K562 (cell line): ENCODE measurements around the gene DPP10. TPM values are rescaled to one million over a fixed set of nuclear protein-coding genes. Genes with fewer than 3 reads are reported as not detected.

Experiments
- ATAC-seq: fragments of 200-7000 bp; cut with Tn5 transposase; 3 replicates; pipeline ENCODE4 v1.9.1; 2020; ENCODE audit warnings: moderate library complexity
- BruUV-seq: library from RNA; stranded (reverse); fragments of 400-500 nt; replicated peaks from 2 replicates; lab custom pipeline; 2021; lab: Mats Ljungman, UMichigan
- CTCF ChIA-PET: fragments of 300-600 bp; formaldehyde crosslinking; extraction: SDS; loops from one replicate; lab custom pipeline; 2021; ENCODE audit warnings: low intra/inter-chr PET ratio; lab: Yijun Ruan, JAX
- POLR2A ChIA-PET: fragments of 300-600, 350-650 bp; sonication (Branson Sonifier 250); formaldehyde crosslinking; extraction: SDS; loops from one replicate; lab custom pipeline; 2021; ENCODE audit warnings: antibody characterized with exemption, inconsistent platforms; lab: Yijun Ruan, JAX
- DNase-seq, 4 experiments: peaks; one replicate each; pipeline versions ENCODE4 v3.0.0 to v3.0.0-alpha.2; 2011 to 2018; ENCODE audit warnings: low spot score in 3 of 4, mixed read lengths in 3 of 4; ENCODE audit errors: extremely low read depth in 1 of 4
- FAIRE-seq: peaks from 2 replicates; lab custom pipeline; 2011; peaks lifted over from hg19 to GRCh38; lab: Jason Lieb, UNC
- H2AFZ ChIP-seq: 2 replicates; pipeline ENCODE4 v1.6.0; 2011; ENCODE audit warnings: low read depth, low read length, control low read depth, inconsistent platforms
- H3K27ac ChIP-seq: fragments of 200-600 bp; 3 replicates; pipeline ENCODE4 v1.8.0; 2011; ENCODE audit warnings: low read depth, mild to moderate bottlenecking, control low read depth, inconsistent platforms, low read length, moderate library complexity, mixed read lengths; ENCODE audit errors: extremely low read depth
- H3K27me3 ChIP-seq, 2 experiments: fragments of 300-600 bp in 1 of 2; 2 replicates in 1 of 2; 3 replicates in 1 of 2; pipeline versions ENCODE4 v1.6.0 to v1.8.0; 2011; ENCODE audit warnings: inconsistent platforms in 2 of 2, low read length in 2 of 2, mild to moderate bottlenecking in 1 of 2, mixed read lengths in 1 of 2, moderate library complexity in 1 of 2; ENCODE audit not compliant: control insufficient read depth in 2 of 2, insufficient read depth in 2 of 2
- H3K36me3 ChIP-seq: fragments of 300-600 bp; 3 replicates; pipeline ENCODE4 v1.8.0; 2011; ENCODE audit warnings: mild to moderate bottlenecking, low read length, inconsistent platforms; ENCODE audit not compliant: control insufficient read depth, insufficient read depth
- H3K4me1 ChIP-seq, 2 experiments: fragments of 200-600 bp in 1 of 2; replicated peaks in 1 of 2; 2 replicates in 1 of 2; 3 replicates in 1 of 2; pipeline versions ENCODE4 v1.5.1 to v1.8.0; 2011; ENCODE audit warnings: inconsistent platforms in 2 of 2, low read length in 2 of 2, mild to moderate bottlenecking in 1 of 2, mixed read lengths in 1 of 2, moderate library complexity in 1 of 2; ENCODE audit not compliant: control insufficient read depth in 2 of 2, insufficient read depth in 2 of 2
- H3K4me2 ChIP-seq: 2 replicates; pipeline ENCODE4 v1.6.1; 2011; ENCODE audit warnings: low read length, control low read depth, inconsistent platforms, mixed read lengths; ENCODE audit not compliant: insufficient read depth
- H3K4me3 ChIP-seq: fragments of 200-600 bp; sonication (generic), shearing (Covaris generic); 2 replicates; pipeline ENCODE4 v1.5.1; 2016; ENCODE audit warnings: control low read depth, inconsistent platforms
- H3K79me2 ChIP-seq: fragments of 200-600 bp; 3 replicates; pipeline ENCODE4 v1.8.0; 2011; ENCODE audit warnings: low read length, inconsistent platforms; ENCODE audit not compliant: control insufficient read depth, insufficient read depth
- H3K9ac ChIP-seq, 2 experiments: 2 replicates each; pipeline versions ENCODE4 v1.6.0 to v1.6.1; 2011; ENCODE audit warnings: low read depth in 2 of 2, low read length in 2 of 2, control low read depth in 1 of 2, inconsistent platforms in 1 of 2, mild to moderate bottlenecking in 1 of 2, mixed read lengths in 1 of 2; ENCODE audit not compliant: insufficient read depth in 1 of 2
- H3K9me1 ChIP-seq: one replicate; pipeline ENCODE4 v1.6.0; 2011; ENCODE audit warnings: inconsistent platforms, mild to moderate bottlenecking, low read length, moderate library complexity; ENCODE audit not compliant: control insufficient read depth, insufficient read depth
- H3K9me3 ChIP-seq: replicated peaks from 2 replicates; pipeline ENCODE4 v1.5.1; 2011; ENCODE audit warnings: low read depth, low read length, inconsistent platforms; ENCODE audit not compliant: control insufficient read depth, insufficient read depth
- H4K20me1 ChIP-seq: replicated peaks from 2 replicates; pipeline ENCODE4 v1.6.1; 2011; ENCODE audit warnings: low read length, inconsistent platforms, mixed read lengths; ENCODE audit not compliant: control insufficient read depth, insufficient read depth
- CBX2 ChIP-seq: fragments of 200-600 bp; sonication (generic); IDR thresholded peaks from one replicate; pipeline ENCODE4 v1.6.1; 2012; ENCODE audit warnings: mild to moderate bottlenecking, low read length, inconsistent platforms; ENCODE audit not compliant: insufficient read depth, poor library complexity, severe bottlenecking
- FOXK2 ChIP-seq, 2 experiments: fragments of 450-650 bp; IDR thresholded peaks in 1 of 2; conservative IDR thresholded peaks in 1 of 2; 2 replicates each; pipeline ENCODE4 v1.6.1; 2016; ENCODE audit warnings: low read depth in 2 of 2, mild to moderate bottlenecking in 1 of 2
- HMG20B ChIP-seq: fragments of 250-450 bp; sonication (Bioruptor Pico); IDR thresholded peaks from 2 replicates; pipeline ENCODE4 v1.5.0; 2021; ENCODE audit warnings: mild to moderate bottlenecking
- KDM1A ChIP-seq, 2 experiments: fragments of 450-650 bp; IDR thresholded peaks; 2 replicates each; pipeline ENCODE4 v1.6.1; 2016; ENCODE audit warnings: mild to moderate bottlenecking in 2 of 2
- KHSRP ChIP-seq: fragments of 450-650 bp; IDR thresholded peaks from 2 replicates; pipeline ENCODE4 v1.6.1; 2017
- PCBP1 ChIP-seq: fragments of 200-400 bp; formaldehyde crosslinking; IDR thresholded peaks from 2 replicates; pipeline ENCODE4 v1.6.1; 2018; ENCODE audit warnings: mild to moderate bottlenecking, low read depth, low read length; ENCODE audit not compliant: poor library complexity, severe bottlenecking
- PPARD ChIP-seq: fragments of 250-450 bp; sonication (Bioruptor Pico); IDR thresholded peaks from 2 replicates; pipeline ENCODE4 v1.8.0; 2022; ENCODE audit warnings: inconsistent platforms, mild to moderate bottlenecking, moderate library complexity
- PRPF4 ChIP-seq: fragments of 200-400 bp; formaldehyde crosslinking; IDR thresholded peaks from one replicate; pipeline ENCODE4 v1.6.1; 2017; ENCODE audit warnings: low read length, low read depth, mild to moderate bottlenecking; ENCODE audit not compliant: insufficient read depth, poor library complexity, severe bottlenecking
- SAFB2 ChIP-seq: fragments of 200-400 bp; formaldehyde crosslinking; IDR thresholded peaks from 2 replicates; pipeline ENCODE4 v1.6.1; 2018; ENCODE audit warnings: borderline replicate concordance, low read length, low read depth, moderate library complexity; ENCODE audit not compliant: severe bottlenecking
- SIRT6 ChIP-seq: IDR thresholded peaks from one replicate; pipeline ENCODE4 v1.6.1; 2012; ENCODE audit warnings: low read depth, mild to moderate bottlenecking, control low read depth, inconsistent platforms, low read length, moderate library complexity
- SMAD1 ChIP-seq: fragments of 150-350 bp; IDR thresholded peaks from 2 replicates; pipeline ENCODE4 v1.6.1; 2014; ENCODE audit warnings: low read length, low read depth; ENCODE audit not compliant: partially characterized antibody
- SP1 ChIP-seq: sonication (generic); formaldehyde crosslinking; IDR thresholded peaks from 2 replicates; pipeline ENCODE4 v1.8.1; 2022; ENCODE audit warnings: mild to moderate bottlenecking, missing genetic modification reagents
- STAG1 ChIP-seq: sonication (generic); formaldehyde crosslinking; IDR thresholded peaks from 2 replicates; pipeline ENCODE4 v1.5.0; 2020; ENCODE audit warnings: missing genetic modification reagents, borderline replicate concordance
- ZNF197 ChIP-seq: fragments of 200-800 bp; sonication (Bioruptor generic); IDR thresholded peaks from 2 replicates; pipeline ENCODE4 v1.6.1; 2016; ENCODE audit warnings: low read depth, missing genetic modification characterization, missing compliant biosample characterization
- ZNF76 ChIP-seq: fragments of 250-450 bp; sonication (Bioruptor Pico); IDR thresholded peaks from 2 replicates; pipeline ENCODE4 v1.4.0; 2020; ENCODE audit warnings: mild to moderate bottlenecking, moderate library complexity, borderline replicate concordance
- ZNF780A ChIP-seq: fragments of 250-450 bp; sonication (Bioruptor Pico); IDR thresholded peaks from 2 replicates; pipeline ENCODE4 v1.5.0; 2021; ENCODE audit warnings: mild to moderate bottlenecking
- WGBS: fragments of 100-300 bp; shearing (Covaris generic); methylation state at CpG from one replicate; pipeline ENCODE4 v1.1.6; 2016; ENCODE audit warnings: low coverage, mixed read lengths; ENCODE audit not compliant: insufficient coverage; ENCODE audit errors: missing lambda C conversion rate; 5-methylcytosine and 5-hydroxymethylcytosine counted together
- in situ Hi-C: fragments of 300-500 bp; cut with MboI; formaldehyde crosslinking; loops from 4 replicates; pipeline ENCODE4 v1.15.0; 2018; ENCODE audit warnings: inconsistent platforms, mixed read lengths
- intact Hi-C: fragments of 100-400 bp; cut with micrococcal nuclease; formaldehyde crosslinking; loops from 2 replicates; pipeline ENCODE4 v1.14.2; 2022
- polyA plus RNA-seq, 8 experiments: library from polyadenylated mRNA; depleted of rRNA in 4 of 8; stranded (reverse) in 5 of 8; unstranded in 3 of 8; fragments of >200 nt; fragmentation: Nextera tagmentation in 2 of 8; fragmentation: Illumina TruSeq in 1 of 8; extraction: Ambion mirVana in 2 of 8; extraction: Trizol in 1 of 8; gene quantifications; 2 replicates each; pipeline versions ENCODE4 v1.2.1 to v1.2.3, GENCODE V29; 2011 to 2014; ENCODE audit warnings: inconsistent platforms in 1 of 8, missing spikeins in 1 of 8
- total RNA-seq, 7 experiments: library from RNA; depleted of rRNA in 6 of 7; stranded (reverse); fragments of >200 nt in 6 of 7; fragmentation: Illumina TruSeq in 2 of 7; extraction: Trizol in 2 of 7; gene quantifications; 2 replicates each; pipeline versions ENCODE4 v1.2.1 to v1.2.3, GENCODE V29; 2011 to 2021; ENCODE audit warnings: low replicate concordance in 1 of 7
- TF ChIP-seq, protein P1 (sequence below): sonication (generic); formaldehyde crosslinking; IDR thresholded peaks from 2 replicates; pipeline ENCODE4 v1.8.0; 2022; ENCODE audit warnings: mild to moderate bottlenecking, missing genetic modification reagents

DPP10 gene
- total and polyA plus RNA-seq, 9 of the 15 experiments (the other 6 are each of a cell fraction or from before 2014, with no cell fraction given): not detected

DNA sequence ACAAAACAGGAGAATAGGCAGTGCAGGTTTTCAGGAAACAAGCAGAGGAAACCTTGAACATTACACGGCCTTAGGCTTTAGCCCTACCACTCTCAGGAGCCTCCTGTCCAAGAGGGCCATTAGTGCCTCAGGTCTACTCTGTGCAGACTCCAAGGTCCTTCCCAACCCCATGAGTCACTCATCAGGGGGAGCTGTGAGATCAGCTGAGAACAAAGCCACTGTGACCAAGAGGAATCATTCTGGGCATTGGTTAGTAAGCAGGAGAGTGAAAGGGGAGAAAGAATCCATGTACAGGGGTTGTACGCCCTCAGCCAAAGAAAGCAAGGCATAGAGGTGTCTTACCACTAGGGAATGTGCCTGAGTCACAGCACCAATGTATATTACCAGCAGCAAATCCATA lies 680.3 kb downstream of the DPP10 start:
- H4K20me1 ChIP-seq: no peaks in the 10 kb centered on the region
- POLR2A ChIA-PET: no interaction called here
- no peak overlapping the region for H3K4me2 ChIP-seq
- no peaks in the 10 kb centered on the region for H3K79me2 ChIP-seq
- WGBS: 0% methylated on average over 2 of the region's 2 CpGs
- no peak for DNase-seq
- no peak for FAIRE-seq
- no peak overlapping the region for H3K4me3 ChIP-seq
- no peaks in the 10 kb centered on the region for H3K36me3 ChIP-seq
- H2AFZ ChIP-seq: no peak overlapping the region
- in situ Hi-C loops (no loop called here), intact Hi-C loops (no loop called here)
- no peaks in the 10 kb centered on the region for H3K4me1 ChIP-seq
- H3K9ac ChIP-seq: no peak overlapping the region
- H3K9me1 ChIP-seq: no peaks in the 10 kb centered on the region
- ATAC-seq: no peak
- no peaks in the 10 kb centered on the region for H3K9me3 ChIP-seq
- H3K27me3 ChIP-seq: no peaks in the 10 kb centered on the region
- no peak overlapping the region for H3K27ac ChIP-seq
- no TSS peak for BruUV-seq
- TF ChIP-seq CBX2 (no peak), ZNF76 (no peak), HMG20B (no peak)
- CTCF ChIA-PET: no interaction called here

DNA sequence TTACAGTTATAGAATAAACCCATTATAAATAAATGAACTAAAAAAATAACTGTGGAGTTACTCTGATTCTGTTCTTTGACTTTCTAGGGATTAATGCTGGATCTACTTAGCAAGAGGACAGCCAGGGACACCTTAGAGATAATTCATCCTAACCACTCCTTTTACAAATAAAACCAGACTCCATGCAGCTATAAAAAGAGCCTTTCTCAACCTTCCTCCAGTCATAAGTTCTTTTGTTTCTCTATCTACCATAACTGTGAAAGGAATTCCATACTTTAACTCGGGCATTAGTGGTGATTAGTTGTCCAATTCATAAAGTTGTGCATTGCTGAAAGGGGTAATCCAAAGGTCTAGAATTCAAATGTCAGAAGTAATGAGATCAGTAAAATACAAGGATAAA lies 682.4 kb downstream of the DPP10 start:
- Histone ChIP-seq H3K27me3 (no peaks in the 10 kb centered on the region), H3K9me3 (0 out of 2 replicates have a peak, but pooled peaks cover 2% of the 10 kb centered on the region), H2AFZ (no peak overlapping the region), H3K36me3 (no peaks in the 10 kb centered on the region), H3K4me3 (no peak overlapping the region), H3K4me1 (no peaks in the 10 kb centered on the region), H3K9me1 (no peaks in the 10 kb centered on the region), H3K4me2 (no peak overlapping the region), H3K27ac (no peak overlapping the region), H4K20me1 (no peaks in the 10 kb centered on the region), H3K9ac (no peak overlapping the region), H3K79me2 (no peaks in the 10 kb centered on the region)
- POLR2A ChIA-PET: no interaction called here
- no TSS peak for BruUV-seq
- CTCF ChIA-PET: no interaction called here
- in situ Hi-C loops: no loop called here
- no peak for ATAC-seq
- 0% methylated on average over 1 of the region's 1 CpG for WGBS
- intact Hi-C loops: no loop called here
- no peak for FAIRE-seq
- no peak for DNase-seq
- TF ChIP-seq ZNF197 (CRISPR knock-in tag) (no peak), PPARD (CRISPR knock-in tag) (no peak), SAFB2 (no peak), KHSRP (no peak), SP1 (CRISPR knock-in tag) (no peak), KDM1A (IDR thresholded peaks at IDR 0.05) (no peak), PCBP1 (no peak), ZNF780A (CRISPR knock-in tag) (no peak), CBX2 (no peak), PRPF4 (no peak), SMAD1 (no peak), FOXK2 (conservative IDR thresholded peaks at IDR 0.05 in 1 of 2, IDR thresholded peaks at IDR 0.05 in 1 of 2; ENCODE audit: low read depth in 2 of 2) (no peak), SIRT6 (no peak), STAG1 (no peak)
- TF ChIP-seq, protein P1, sequence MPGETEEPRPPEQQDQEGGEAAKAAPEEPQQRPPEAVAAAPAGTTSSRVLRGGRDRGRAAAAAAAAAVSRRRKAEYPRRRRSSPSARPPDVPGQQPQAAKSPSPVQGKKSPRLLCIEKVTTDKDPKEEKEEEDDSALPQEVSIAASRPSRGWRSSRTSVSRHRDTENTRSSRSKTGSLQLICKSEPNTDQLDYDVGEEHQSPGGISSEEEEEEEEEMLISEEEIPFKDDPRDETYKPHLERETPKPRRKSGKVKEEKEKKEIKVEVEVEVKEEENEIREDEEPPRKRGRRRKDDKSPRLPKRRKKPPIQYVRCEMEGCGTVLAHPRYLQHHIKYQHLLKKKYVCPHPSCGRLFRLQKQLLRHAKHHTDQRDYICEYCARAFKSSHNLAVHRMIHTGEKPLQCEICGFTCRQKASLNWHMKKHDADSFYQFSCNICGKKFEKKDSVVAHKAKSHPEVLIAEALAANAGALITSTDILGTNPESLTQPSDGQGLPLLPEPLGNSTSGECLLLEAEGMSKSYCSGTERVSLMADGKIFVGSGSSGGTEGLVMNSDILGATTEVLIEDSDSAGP (CRISPR knock-in tag): no peak
